ENCODE measurements around the gene PATJ.
"Not testable (repeated sequence)": the region's sequence is repeated elsewhere in the genome, so short reads cannot be mapped to it uniquely, and the experiment has no call there.

The PATJ gene

GRCh38 chr1:61743716-61744580, 1.7 kb downstream of the PATJ start:
- H3K4me3 ChIP-seq (ENCODE audit: low read depth, low read length), result peak overlapping the region; percentile 87

- no peak overlapping the region for H3K4me3 ChIP-seq (ENCODE audit: low read depth, low read length)
Measured at GRCh38 chr1:61746813-61747212, 4.5 kb downstream of the PATJ start.

- no peak overlapping the region for H3K4me3 ChIP-seq (ENCODE audit: low read depth, low read length)
Measured at GRCh38 chr1:61748566-61748965, 6.3 kb downstream of the PATJ start.

- no peak overlapping the region for H3K4me3 ChIP-seq (ENCODE audit: low read depth, low read length)
Measured at GRCh38 chr1:61749574-61749973, 7.3 kb downstream of the PATJ start.

- H3K4me3 ChIP-seq (ENCODE audit: low read depth, low read length), result no peak overlapping the region
Measured at GRCh38 chr1:61752921-61753389, 10.7 kb downstream of the PATJ start.

GRCh38 chr1:61753998-61754508, 11.8 kb downstream of the PATJ start:
- no peak overlapping the region for H3K4me3 ChIP-seq (ENCODE audit: low read depth, low read length)

GRCh38 chr1:61754545-61754944, 12.3 kb downstream of the PATJ start:
- H3K4me3 ChIP-seq (ENCODE audit: low read depth, low read length), result no peak overlapping the region

- no peak overlapping the region for H3K4me3 ChIP-seq (ENCODE audit: low read depth, low read length)
Measured at GRCh38 chr1:61756773-61757172, 14.5 kb downstream of the PATJ start.

GRCh38 chr1:61757950-61758349, 15.7 kb downstream of the PATJ start:
- H3K4me3 ChIP-seq (ENCODE audit: low read depth, low read length), result no peak overlapping the region

GRCh38 chr1:61770131-61770530, 27.9 kb downstream of the PATJ start:
- no peak overlapping the region for H3K4me3 ChIP-seq (ENCODE audit: low read depth, low read length)

- no peak overlapping the region for H3K4me3 ChIP-seq (ENCODE audit: low read depth, low read length)
Measured at GRCh38 chr1:61776091-61776490, 33.8 kb downstream of the PATJ start.

GRCh38 chr1:61779231-61779630, 37.0 kb downstream of the PATJ start:
- no peak overlapping the region for H3K4me3 ChIP-seq (ENCODE audit: low read depth, low read length)

- no peak overlapping the region for H3K4me3 ChIP-seq (ENCODE audit: low read depth, low read length)
Measured at GRCh38 chr1:61781151-61781550, 38.9 kb downstream of the PATJ start.

- H3K4me3 ChIP-seq (ENCODE audit: low read depth, low read length), result no peak overlapping the region
Measured at GRCh38 chr1:61782771-61783170, 40.5 kb downstream of the PATJ start.

GRCh38 chr1:61784726-61785125, 42.4 kb downstream of the PATJ start:
- H3K4me3 ChIP-seq (ENCODE audit: low read depth, low read length), result no peak overlapping the region

GRCh38 chr1:61790837-61791236, 48.6 kb downstream of the PATJ start:
- no peak overlapping the region for H3K4me3 ChIP-seq (ENCODE audit: low read depth, low read length)

GRCh38 chr1:61797045-61797755, 54.9 kb downstream of the PATJ start:
- H3K4me3 ChIP-seq (ENCODE audit: low read depth, low read length), result no peak overlapping the region

- not testable (repeated sequence) for H3K4me3 ChIP-seq (ENCODE audit: low read depth, low read length)
Measured at GRCh38 chr1:61801047-61801446, 58.8 kb downstream of the PATJ start.

- H3K4me3 ChIP-seq (ENCODE audit: low read depth, low read length), result no peak overlapping the region
Measured at GRCh38 chr1:61807606-61808140, 65.4 kb downstream of the PATJ start.

- no peak overlapping the region for H3K4me3 ChIP-seq (ENCODE audit: low read depth, low read length)
Measured at GRCh38 chr1:61808321-61808720, 66.0 kb downstream of the PATJ start.

GRCh38 chr1:61808968-61809367, 66.7 kb downstream of the PATJ start:
- no peak overlapping the region for H3K4me3 ChIP-seq (ENCODE audit: low read depth, low read length)

- H3K4me3 ChIP-seq (ENCODE audit: low read depth, low read length), result no peak overlapping the region
Measured at GRCh38 chr1:61812916-61813315, 70.6 kb downstream of the PATJ start.
